ENCODE measurements around the gene GRID2.

DNA sequence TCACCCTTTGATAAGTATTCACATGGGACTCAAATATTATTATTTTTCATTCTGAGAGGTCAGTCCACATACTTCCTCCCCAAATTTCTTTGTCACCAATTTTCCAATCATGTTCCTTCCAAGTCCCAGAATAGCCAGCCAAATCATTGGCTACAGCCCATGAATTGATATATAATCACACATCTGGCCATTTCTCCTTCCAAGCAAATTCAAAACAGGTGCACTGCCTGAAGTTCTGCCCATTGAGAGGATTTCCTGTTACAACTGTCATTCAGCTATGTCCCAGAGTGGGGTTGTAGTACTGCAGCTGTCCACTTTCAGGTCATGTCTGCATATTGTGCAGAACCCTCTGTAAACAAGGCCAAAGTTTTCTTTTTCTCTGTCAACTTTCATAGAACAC lies 347.8 kb downstream of the GRID2 start:
- TF ChIP-seq TOX (CRISPR knock-in tag; IDR thresholded peaks at IDR 0.05; ENCODE audit: borderline replicate concordance) (no peak), GLIS3 (CRISPR knock-in tag; IDR thresholded peaks at IDR 0.05) (no peak), RARB (CRISPR knock-in tag; IDR thresholded peaks at IDR 0.05) (no peak), PPARA (CRISPR knock-in tag; IDR thresholded peaks at IDR 0.05; ENCODE audit: borderline replicate concordance) (no peak), ZNF70 (CRISPR knock-in tag; IDR thresholded peaks at IDR 0.05) (no peak), ZC3H10 (CRISPR knock-in tag; IDR thresholded peaks at IDR 0.05) (no peak), ZNF8 (CRISPR knock-in tag; IDR thresholded peaks at IDR 0.05) (no peak)

Measured in SK-N-SH treated with all-trans-retinoic acid at 6 μM for 48 hours (cell line).